ENCODE data around the gene FSHR.

FSHR gene

GRCh38 chr2:48939232-48939631 is 215.1 kb downstream of the FSHR start:
- no peaks in the 10 kb centered on the region for H3K36me3 ChIP-seq (ENCODE audit: insufficient read depth, low read length)
- no peaks in the 10 kb centered on the region for H3K9me3 ChIP-seq (ENCODE audit: insufficient read depth, low read depth, low read length)
- no peak overlapping the region for H3K9ac ChIP-seq (ENCODE audit: low read depth, low read length)
- 82% methylated on average over 3 of the region's 4 CpGs for WGBS
- no peak overlapping the region for H3K27ac ChIP-seq (ENCODE audit: low read depth, low read length)
- no peaks in the 10 kb centered on the region for H3K27me3 ChIP-seq (ENCODE audit: insufficient read depth, low read length)
- no peaks in the 10 kb centered on the region for H3K4me1 ChIP-seq (ENCODE audit: insufficient read depth, low read length)
- H3K4me3 ChIP-seq (ENCODE audit: low read length), result no peak overlapping the region

- H3K27ac ChIP-seq (ENCODE audit: low read depth, low read length), result no peak overlapping the region
- 93% methylated on average over 4 of the region's 4 CpGs for WGBS
- no peak overlapping the region for H3K4me3 ChIP-seq (ENCODE audit: low read length)
- H3K9ac ChIP-seq (ENCODE audit: low read depth, low read length), result no peak overlapping the region
- no peaks in the 10 kb centered on the region for H3K36me3 ChIP-seq (ENCODE audit: insufficient read depth, low read length)
- H3K27me3 ChIP-seq (ENCODE audit: insufficient read depth, low read length), result no peaks in the 10 kb centered on the region
- no peaks in the 10 kb centered on the region for H3K9me3 ChIP-seq (ENCODE audit: insufficient read depth, low read depth, low read length)
- no peaks in the 10 kb centered on the region for H3K4me1 ChIP-seq (ENCODE audit: insufficient read depth, low read length)
Observed at GRCh38 chr2:48938231-48938630, 216.1 kb downstream of the FSHR start.

- Histone ChIP-seq H3K9ac (ENCODE audit: low read depth, low read length) (no peak overlapping the region), H3K4me3 (ENCODE audit: low read length) (no peak overlapping the region), H3K27ac (ENCODE audit: low read depth, low read length) (no peak overlapping the region), H3K4me1 (ENCODE audit: insufficient read depth, low read length) (no peaks in the 10 kb centered on the region), H3K27me3 (ENCODE audit: insufficient read depth, low read length) (no peaks in the 10 kb centered on the region), H3K36me3 (ENCODE audit: insufficient read depth, low read length) (no peaks in the 10 kb centered on the region), H3K9me3 (ENCODE audit: insufficient read depth, low read depth, low read length) (no peaks in the 10 kb centered on the region)
- WGBS, result 97% methylated on average over 7 of the region's 7 CpGs
Observed at GRCh38 chr2:48934807-48935206, 219.5 kb downstream of the FSHR start.

GRCh38 chr2:48933828-48934497 is 220.4 kb downstream of the FSHR start:
- H3K4me3 ChIP-seq (ENCODE audit: low read length), result no peak overlapping the region
- no peaks in the 10 kb centered on the region for H3K9me3 ChIP-seq (ENCODE audit: insufficient read depth, low read depth, low read length)
- no peaks in the 10 kb centered on the region for H3K4me1 ChIP-seq (ENCODE audit: insufficient read depth, low read length)
- H3K27me3 ChIP-seq (ENCODE audit: insufficient read depth, low read length), result no peaks in the 10 kb centered on the region
- 92% methylated on average over 5 of the region's 5 CpGs for WGBS
- H3K27ac ChIP-seq (ENCODE audit: low read depth, low read length), result no peak overlapping the region
- no peak overlapping the region for H3K9ac ChIP-seq (ENCODE audit: low read depth, low read length)
- H3K36me3 ChIP-seq (ENCODE audit: insufficient read depth, low read length), result no peaks in the 10 kb centered on the region

- H3K36me3 ChIP-seq (ENCODE audit: insufficient read depth, low read length), result no peaks in the 10 kb centered on the region
- H3K9ac ChIP-seq (ENCODE audit: low read depth, low read length), result no peak overlapping the region
- no peaks in the 10 kb centered on the region for H3K4me1 ChIP-seq (ENCODE audit: insufficient read depth, low read length)
- no peaks in the 10 kb centered on the region for H3K9me3 ChIP-seq (ENCODE audit: insufficient read depth, low read depth, low read length)
- 88% methylated on average over 4 of the region's 4 CpGs for WGBS
- H3K27me3 ChIP-seq (ENCODE audit: insufficient read depth, low read length), result no peaks in the 10 kb centered on the region
- H3K4me3 ChIP-seq (ENCODE audit: low read length), result no peak overlapping the region
- H3K27ac ChIP-seq (ENCODE audit: low read depth, low read length), result no peak overlapping the region
Observed at GRCh38 chr2:48932667-48933066, 221.6 kb downstream of the FSHR start.

GRCh38 chr2:48929571-48930301 is 224.6 kb downstream of the FSHR start:
- H3K36me3 ChIP-seq (ENCODE audit: insufficient read depth, low read length), result no peaks in the 10 kb centered on the region
- H3K27me3 ChIP-seq (ENCODE audit: insufficient read depth, low read length), result no peaks in the 10 kb centered on the region
- H3K4me3 ChIP-seq (ENCODE audit: low read length), result no peak overlapping the region
- 94% methylated on average over 5 of the region's 6 CpGs for WGBS
- no peaks in the 10 kb centered on the region for H3K9me3 ChIP-seq (ENCODE audit: insufficient read depth, low read depth, low read length)
- no peaks in the 10 kb centered on the region for H3K4me1 ChIP-seq (ENCODE audit: insufficient read depth, low read length)
- H3K9ac ChIP-seq (ENCODE audit: low read depth, low read length), result no peak overlapping the region
- no peak overlapping the region for H3K27ac ChIP-seq (ENCODE audit: low read depth, low read length)

- Histone ChIP-seq H3K27me3 (ENCODE audit: insufficient read depth, low read length) (no peaks in the 10 kb centered on the region), H3K4me3 (ENCODE audit: low read length) (no peak overlapping the region), H3K9me3 (ENCODE audit: insufficient read depth, low read depth, low read length) (no peaks in the 10 kb centered on the region), H3K9ac (ENCODE audit: low read depth, low read length) (no peak overlapping the region), H3K27ac (ENCODE audit: low read depth, low read length) (no peak overlapping the region), H3K36me3 (ENCODE audit: insufficient read depth, low read length) (no peaks in the 10 kb centered on the region), H3K4me1 (ENCODE audit: insufficient read depth, low read length) (no peaks in the 10 kb centered on the region)
- 100% methylated on average over 2 of the region's 2 CpGs for whole genome bisulfite sequencing
Observed at GRCh38 chr2:48927355-48927754, 227.0 kb downstream of the FSHR start.

GRCh38 chr2:48915884-48916283 is 238.4 kb downstream of the FSHR start:
- no peak overlapping the region for H3K4me3 ChIP-seq (ENCODE audit: low read length)
- H3K27me3 ChIP-seq (ENCODE audit: insufficient read depth, low read length), result no peaks in the 10 kb centered on the region
- no peaks in the 10 kb centered on the region for H3K9me3 ChIP-seq (ENCODE audit: insufficient read depth, low read depth, low read length)
- H3K36me3 ChIP-seq (ENCODE audit: insufficient read depth, low read length), result no peaks in the 10 kb centered on the region
- H3K27ac ChIP-seq (ENCODE audit: low read depth, low read length), result no peak overlapping the region
- no peak overlapping the region for H3K9ac ChIP-seq (ENCODE audit: low read depth, low read length)
- 95% methylated on average over 19 of the region's 19 CpGs for WGBS
- no peaks in the 10 kb centered on the region for H3K4me1 ChIP-seq (ENCODE audit: insufficient read depth, low read length)

GRCh38 chr2:48915227-48915626 is 239.1 kb downstream of the FSHR start:
- Histone ChIP-seq H3K4me3 (ENCODE audit: low read length) (no peak overlapping the region), H3K27me3 (ENCODE audit: insufficient read depth, low read length) (no peaks in the 10 kb centered on the region), H3K4me1 (ENCODE audit: insufficient read depth, low read length) (no peaks in the 10 kb centered on the region), H3K9me3 (ENCODE audit: insufficient read depth, low read depth, low read length) (no peaks in the 10 kb centered on the region), H3K36me3 (ENCODE audit: insufficient read depth, low read length) (no peaks in the 10 kb centered on the region), H3K27ac (ENCODE audit: low read depth, low read length) (no peak overlapping the region), H3K9ac (ENCODE audit: low read depth, low read length) (no peak overlapping the region)
- whole genome bisulfite sequencing, result 82% methylated on average over 10 of the region's 10 CpGs

- Histone ChIP-seq H3K9me3 (ENCODE audit: insufficient read depth, low read depth, low read length) (no peaks in the 10 kb centered on the region), H3K9ac (ENCODE audit: low read depth, low read length) (no peak overlapping the region), H3K27ac (ENCODE audit: low read depth, low read length) (no peak overlapping the region), H3K4me3 (ENCODE audit: low read length) (no peak overlapping the region), H3K36me3 (ENCODE audit: insufficient read depth, low read length) (no peaks in the 10 kb centered on the region), H3K27me3 (ENCODE audit: insufficient read depth, low read length) (no peaks in the 10 kb centered on the region), H3K4me1 (ENCODE audit: insufficient read depth, low read length) (no peaks in the 10 kb centered on the region)
- 100% methylated on average over 1 of the region's 1 CpG for WGBS
Observed at GRCh38 chr2:48914477-48915089, 239.7 kb downstream of the FSHR start.

Data from HUES64 (cell line).